ENCODE measurements around the gene RBM41. TPM values are rescaled to one million over a fixed set of nuclear protein-coding genes. Genes with fewer than 3 reads are reported as not detected.

RBM41 gene
- total RNA-seq (2022; extraction: Qiagen RNA extraction; ENCODE audit: low read depth), result 8.3 to 13.0 TPM (median 11.1 TPM) in 5 replicates

DNA sequence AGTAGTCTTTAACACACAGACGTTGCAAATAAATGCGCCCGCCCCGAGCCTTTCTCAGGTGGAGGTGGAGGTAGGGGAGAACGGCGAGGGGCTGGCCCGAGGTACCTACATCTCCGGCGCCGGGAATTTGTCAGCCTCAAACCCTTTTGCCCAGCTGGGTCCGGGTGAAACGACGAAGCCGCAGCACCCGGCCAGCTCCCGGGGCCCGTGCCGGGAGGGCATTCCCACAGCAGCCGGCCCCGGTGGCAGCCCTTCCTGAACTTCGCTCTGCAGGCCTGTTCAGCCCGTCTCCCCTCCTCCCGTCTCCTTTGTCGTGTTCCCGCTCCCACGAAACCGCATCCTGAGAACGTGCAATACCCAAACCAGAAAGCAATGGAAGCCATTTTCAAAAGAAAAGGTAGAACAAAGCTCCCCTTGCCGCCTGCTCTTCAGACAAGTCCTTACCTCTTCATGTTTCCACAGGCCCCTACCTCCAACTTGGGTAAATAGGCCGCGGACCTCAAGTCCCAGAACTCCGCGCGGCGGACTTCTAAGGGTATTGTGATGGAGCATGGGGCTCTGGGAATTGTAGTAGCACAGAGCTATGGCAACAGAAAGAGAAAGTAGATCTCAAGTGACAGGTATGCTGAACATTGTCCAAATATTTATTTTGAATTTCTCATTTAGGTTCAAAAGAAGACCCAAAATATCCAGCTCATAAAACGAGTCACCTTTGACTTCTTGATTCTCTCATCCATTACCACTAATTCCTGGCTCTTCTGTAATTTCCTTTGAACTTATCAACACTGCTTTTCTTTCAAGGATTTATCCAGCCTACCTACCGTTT is at the start of gene RBM41:
Gene RBM41, minus strand, starts transcription at position 501 of the 826 bp plus-strand sequence. Its CDS starts 49 bp downstream, at position 452.

Other genes starting within 250 kb of the RBM41 start
- 0.11 TPM in 1 of 5 replicates, not detected in the others for gene RIPPLY1, start 215.5 kb downstream of the RBM41 start, total RNA-seq (2022; extraction: Qiagen RNA extraction; ENCODE audit: low read depth)
- gene CLDN2, start 198.4 kb downstream of the RBM41 start, total RNA-seq (2022; extraction: Qiagen RNA extraction; ENCODE audit: low read depth), result 5.8 to 8.3 TPM (median 7.4 TPM) in 5 replicates
- 30.9 to 42.0 TPM (median 33.9 TPM) in 5 replicates for gene MORC4, start 118.6 kb downstream of the RBM41 start, total RNA-seq (2022; extraction: Qiagen RNA extraction; ENCODE audit: low read depth)
- gene NUP62CL, start 87.6 kb upstream of the RBM41 start, total RNA-seq (2022; extraction: Qiagen RNA extraction; ENCODE audit: low read depth), result 14.5 to 18.5 TPM (median 15.8 TPM) in 5 replicates
- gene DNAAF6, start 87.8 kb upstream of the RBM41 start, total RNA-seq (2022; extraction: Qiagen RNA extraction; ENCODE audit: low read depth), result 0.10 TPM in 1 of 5 replicates, not detected in the others